ENCODE results near the gene BRIP1.

GRCh38 chr17:61815863-61816503, 47.3 kb downstream of the BRIP1 start:
- TF ChIP-seq POLR2AphosphoS5 (IDR thresholded peaks at IDR 0.05; ENCODE audit: low read depth, low read length) (no peak), POLR2A (IDR thresholded peaks at IDR 0.05; ENCODE audit: low read depth, low read length) (no peak)
